Esophagus squamous epithelium (tissue), 5 donors: ENCODE results near the gene BMP8A. TPM values are rescaled to one million over a fixed set of nuclear protein-coding genes. Genes with fewer than 3 reads are reported as not detected.
A peak's percentile ranks its signal among the peaks of the same experiment; 100 is the strongest.

Source experiments
- DNase-seq: peaks from one replicate; lab custom pipeline; 2025; lab: John Stamatoyannopoulos, UW
- H3K27ac ChIP-seq, 4 donors: fragments of 200-600 bp; sonication (generic); one replicate each; pipeline ENCODE4 v1.5.1; 2016 to 2019; ENCODE audit warnings: mild to moderate bottlenecking in 1 of 4
- H3K27me3 ChIP-seq, 4 donors: fragments of 200-600 bp; sonication (generic); 1 replicate in 3 of 4; 2 replicates in 1 of 4; pipeline versions ENCODE4 v1.5.1 to v1.6.0; 2017 to 2021; ENCODE audit warnings: antibody characterized with exemption in 1 of 4
- H3K36me3 ChIP-seq, 3 donors: fragments of 200-600 bp; sonication (generic); one replicate each; pipeline ENCODE4 v1.5.1; 2016 to 2019
- H3K4me1 ChIP-seq, 3 donors: fragments of 200-600 bp; sonication (generic); one replicate each; pipeline ENCODE4 v1.5.1; 2017 to 2019
- H3K4me3 ChIP-seq, 4 donors: fragments of 200-600 bp; sonication (generic); 1 replicate in 3 of 4; 2 replicates in 1 of 4; pipeline ENCODE4 v1.5.1; 2016 to 2019; ENCODE audit warnings: mild to moderate bottlenecking in 2 of 4, moderate library complexity in 1 of 4
- H3K9me3 ChIP-seq, 3 donors: fragments of 200-600 bp; sonication (generic); one replicate each; pipeline ENCODE4 v1.5.1; 2016 to 2019
- POLR2A ChIP-seq, 4 donors: fragments of 450-650 bp; IDR thresholded peaks; one replicate each; pipeline ENCODE4 v1.6.1; 2017; ENCODE audit warnings: antibody characterized with exemption in 4 of 4, mild to moderate bottlenecking in 4 of 4, moderate library complexity in 3 of 4
- WGBS, 2 donors: methylation state at CpG; one replicate each; pipeline ENCODE4 v1.1.5; 2018; 5-methylcytosine and 5-hydroxymethylcytosine counted together
- intact Hi-C: fragments of 100-400 bp; cut with DNase I; formaldehyde crosslinking; loops from one replicate; pipeline ENCODE4 v1.15.0; 2022
- total RNA-seq, 4 donors: library from RNA; depleted of rRNA; stranded (reverse); fragments of >200 nt; gene quantifications; one replicate each; pipeline ENCODE4 v1.1.0, GENCODE V29; 2016
- TF ChIP-seq, protein P1 (sequence below), 6 experiments: fragments of 450-650 bp in 4 of 6; fragments of 200-600 bp in 2 of 6; sonication (generic) in 2 of 6; IDR thresholded peaks; one replicate each; pipeline ENCODE4 v1.5.1; 2016 to 2019; ENCODE audit warnings: antibody characterized with exemption in 6 of 6, mild to moderate bottlenecking in 4 of 6, moderate library complexity in 4 of 6
- donor health status: DM: yes; HTN: yes; CAD: no.

The BMP8A gene
- total RNA-seq, 4 donors from 2014 or later = 0.13 to 0.38 TPM; not detected in 2

DNA sequence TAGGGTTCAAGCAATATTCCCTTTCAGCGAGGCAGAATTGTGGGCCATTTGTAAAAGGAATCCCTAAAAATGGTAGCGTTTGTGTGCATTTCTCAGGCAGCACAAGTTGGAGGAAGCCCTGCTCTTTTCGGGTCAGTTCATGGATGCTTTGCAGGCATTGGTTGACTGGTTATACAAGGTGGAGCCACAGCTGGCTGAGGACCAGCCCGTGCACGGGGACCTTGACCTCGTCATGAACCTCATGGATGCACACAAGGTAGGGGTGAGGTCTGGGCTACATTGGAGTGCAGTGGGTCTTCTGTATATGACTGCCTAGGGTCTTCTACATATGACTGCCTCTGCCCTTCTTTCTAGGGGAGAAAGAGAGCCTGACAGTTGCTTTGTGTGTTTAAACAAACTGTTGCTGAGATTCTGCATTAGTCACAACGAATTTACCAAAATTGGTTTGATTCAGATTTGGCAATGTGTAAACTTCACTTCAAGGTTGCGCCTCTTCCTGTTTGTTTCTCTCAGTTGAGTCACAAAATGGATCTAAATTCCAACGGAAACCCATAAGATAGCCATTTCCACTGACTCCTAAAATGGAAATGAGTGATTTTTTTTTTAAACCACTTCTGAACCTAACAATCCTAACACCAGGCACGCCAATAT, 40.4 kb upstream of the BMP8A start:
- peak overlapping the region in 2 of 4 donors; percentile 25 to 51 for H3K27ac ChIP-seq
- H3K36me3 ChIP-seq = peaks cover 24 to 100% (median 53%) of the 10 kb centered on the region in 3 donors
- peaks cover 0 to 5% (median 0%) of the 10 kb centered on the region in 3 donors for H3K4me1 ChIP-seq
- H3K4me3 ChIP-seq = no peak overlapping the region
- no peaks in the 10 kb centered on the region for H3K27me3 ChIP-seq
- H3K9me3 ChIP-seq = no peaks in the 10 kb centered on the region
- 59 to 67% methylated on average over 8 to 10 of the region's 10 CpGs for WGBS, 2 donors
- no peak for DNase-seq
- intact Hi-C loops = no loop called here
- no peak for TF ChIP-seq POLR2A (IDR thresholded peaks at IDR 0.05)
- TF ChIP-seq, protein P1, sequence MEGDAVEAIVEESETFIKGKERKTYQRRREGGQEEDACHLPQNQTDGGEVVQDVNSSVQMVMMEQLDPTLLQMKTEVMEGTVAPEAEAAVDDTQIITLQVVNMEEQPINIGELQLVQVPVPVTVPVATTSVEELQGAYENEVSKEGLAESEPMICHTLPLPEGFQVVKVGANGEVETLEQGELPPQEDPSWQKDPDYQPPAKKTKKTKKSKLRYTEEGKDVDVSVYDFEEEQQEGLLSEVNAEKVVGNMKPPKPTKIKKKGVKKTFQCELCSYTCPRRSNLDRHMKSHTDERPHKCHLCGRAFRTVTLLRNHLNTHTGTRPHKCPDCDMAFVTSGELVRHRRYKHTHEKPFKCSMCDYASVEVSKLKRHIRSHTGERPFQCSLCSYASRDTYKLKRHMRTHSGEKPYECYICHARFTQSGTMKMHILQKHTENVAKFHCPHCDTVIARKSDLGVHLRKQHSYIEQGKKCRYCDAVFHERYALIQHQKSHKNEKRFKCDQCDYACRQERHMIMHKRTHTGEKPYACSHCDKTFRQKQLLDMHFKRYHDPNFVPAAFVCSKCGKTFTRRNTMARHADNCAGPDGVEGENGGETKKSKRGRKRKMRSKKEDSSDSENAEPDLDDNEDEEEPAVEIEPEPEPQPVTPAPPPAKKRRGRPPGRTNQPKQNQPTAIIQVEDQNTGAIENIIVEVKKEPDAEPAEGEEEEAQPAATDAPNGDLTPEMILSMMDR (IDR thresholded peaks at IDR 0.05) = no peak

DNA sequence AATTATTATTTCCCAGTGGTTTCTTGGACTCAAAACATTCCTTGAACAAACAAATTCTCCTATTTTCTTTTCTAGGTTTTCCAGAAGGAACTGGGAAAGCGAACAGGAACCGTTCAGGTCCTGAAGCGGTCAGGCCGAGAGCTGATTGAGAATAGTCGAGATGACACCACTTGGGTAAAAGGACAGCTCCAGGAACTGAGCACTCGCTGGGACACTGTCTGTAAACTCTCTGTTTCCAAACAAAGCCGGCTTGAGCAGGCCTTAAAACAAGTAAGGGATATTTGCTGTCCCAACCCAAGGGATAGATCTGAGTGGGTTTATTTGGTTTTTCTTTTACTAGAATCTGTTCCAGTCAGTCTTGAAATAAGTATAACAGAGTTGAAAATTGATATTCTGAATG, 39.4 kb upstream of the BMP8A start:
- Histone ChIP-seq H3K9me3 (no peaks in the 10 kb centered on the region), H3K27ac (no peak overlapping the region), H3K4me1 (peaks cover 0 to 5% (median 0%) of the 10 kb centered on the region in 3 donors), H3K27me3 (no peaks in the 10 kb centered on the region), H3K4me3 (no peak overlapping the region), H3K36me3 (peaks cover 24 to 100% (median 61%) of the 10 kb centered on the region in 3 donors)
- intact Hi-C loops = no loop called here
- WGBS, 2 donors = 89 to 96% methylated on average over 7 of the region's 7 CpGs
- DNase-seq = no peak
- TF ChIP-seq, protein P1 (IDR thresholded peaks at IDR 0.05) = no peak
- TF ChIP-seq POLR2A (IDR thresholded peaks at IDR 0.05) = no peak

DNA sequence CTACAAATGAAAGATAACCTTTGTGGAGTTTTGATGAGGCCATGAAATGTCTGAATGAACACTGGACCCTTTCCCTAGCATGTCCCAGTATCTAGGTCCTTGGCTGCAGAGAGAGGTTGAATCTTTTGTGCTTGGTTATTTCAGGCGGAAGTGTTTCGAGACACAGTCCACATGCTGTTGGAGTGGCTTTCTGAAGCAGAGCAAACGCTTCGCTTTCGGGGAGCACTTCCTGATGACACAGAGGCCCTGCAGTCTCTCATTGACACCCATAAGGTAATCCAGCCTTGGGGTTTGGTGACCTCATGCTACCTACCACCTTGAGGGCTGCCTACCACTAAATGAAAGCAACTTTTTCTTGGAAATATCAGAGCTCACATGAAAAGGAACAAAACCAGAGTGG, 38.9 kb upstream of the BMP8A start:
- H3K36me3 ChIP-seq = peaks cover 26 to 100% (median 66%) of the 10 kb centered on the region in 3 donors
- DNase-seq = no peak
- 83 to 87% methylated on average over 5 of the region's 5 CpGs for WGBS, 2 donors

DNA sequence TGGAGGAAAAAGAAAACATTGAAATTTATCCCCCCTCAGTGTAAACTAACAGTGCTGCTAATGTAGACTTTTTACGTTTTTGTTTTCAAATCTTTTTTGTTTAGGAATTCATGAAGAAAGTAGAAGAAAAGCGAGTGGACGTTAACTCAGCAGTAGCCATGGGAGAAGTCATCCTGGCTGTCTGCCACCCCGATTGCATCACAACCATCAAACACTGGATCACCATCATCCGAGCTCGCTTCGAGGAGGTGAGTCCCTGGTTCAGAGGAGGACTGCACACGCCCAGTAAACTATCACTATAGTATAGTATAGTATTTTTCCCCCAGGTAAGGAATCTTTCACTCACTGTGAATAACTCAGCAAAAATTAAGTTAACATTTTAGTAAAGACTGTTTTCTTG, 37.8 kb upstream of the BMP8A start:
- H3K4me3 ChIP-seq = no peak overlapping the region
- peaks cover 29 to 100% (median 75%) of the 10 kb centered on the region in 3 donors for H3K36me3 ChIP-seq
- no peak overlapping the region for H3K27ac ChIP-seq
- no peaks in the 10 kb centered on the region for H3K9me3 ChIP-seq
- intact Hi-C loops = no loop called here
- TF ChIP-seq, protein P1 (IDR thresholded peaks at IDR 0.05) = no peak
- TF ChIP-seq POLR2A (IDR thresholded peaks at IDR 0.05) = no peak
- WGBS, 2 donors = 44 to 67% methylated on average over 8 of the region's 8 CpGs
- H3K27me3 ChIP-seq = no peaks in the 10 kb centered on the region
- DNase-seq = no peak
- H3K4me1 ChIP-seq = peaks cover 0 to 5% (median 0%) of the 10 kb centered on the region in 3 donors

More for the DNA sequence above, 38.9 kb upstream of the BMP8A start:
- Histone ChIP-seq H3K9me3 (no peaks in the 10 kb centered on the region), H3K27ac (no peak overlapping the region), H3K4me1 (peaks cover 0 to 5% (median 0%) of the 10 kb centered on the region in 3 donors), H3K27me3 (no peaks in the 10 kb centered on the region), H3K4me3 (no peak overlapping the region)
- TF ChIP-seq, protein P1 (IDR thresholded peaks at IDR 0.05) = no peak
- TF ChIP-seq POLR2A (IDR thresholded peaks at IDR 0.05) = no peak
- intact Hi-C loops = no loop called here

DNA sequence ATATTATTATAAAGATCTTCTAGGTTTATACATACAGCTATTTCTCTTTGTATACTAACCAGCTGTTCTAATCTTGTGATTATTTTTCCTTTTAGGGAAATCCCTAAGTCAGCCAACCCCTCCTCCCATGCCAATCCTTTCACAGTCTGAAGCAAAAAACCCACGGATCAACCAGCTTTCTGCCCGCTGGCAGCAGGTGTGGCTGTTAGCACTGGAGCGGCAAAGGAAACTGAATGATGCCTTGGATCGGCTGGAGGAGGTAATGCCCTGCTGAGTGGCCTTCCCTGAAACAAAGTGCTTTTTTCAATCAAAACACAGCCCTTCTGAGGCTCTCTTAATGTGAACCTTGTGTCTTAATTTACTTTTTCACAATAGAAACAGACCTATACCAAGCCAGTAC, 32.4 kb upstream of the BMP8A start:
- 63 to 78% methylated on average over 3 to 4 of the region's 4 CpGs for WGBS, 2 donors
- TF ChIP-seq, protein P1 (IDR thresholded peaks at IDR 0.05) = no peak
- no peak for TF ChIP-seq POLR2A (IDR thresholded peaks at IDR 0.05)
- intact Hi-C loops = no loop called here
- Histone ChIP-seq H3K4me1 (no peaks in the 10 kb centered on the region), H3K27me3 (no peaks in the 10 kb centered on the region), H3K9me3 (no peaks in the 10 kb centered on the region), H3K4me3 (no peak overlapping the region), H3K36me3 (peaks cover 20 to 100% (median 60%) of the 10 kb centered on the region in 3 donors), H3K27ac (no peak overlapping the region)
- no peak for DNase-seq
